ACC112 (cell line): ENCODE results near the gene PHEX.

Experiments
- H2AFZ ChIP-seq: fragments of 200-600 bp; sonication (generic); one replicate; pipeline ENCODE4 v1.6.0; 2017; ENCODE audit warnings: antibody characterized with exemption, low read length; ENCODE audit not compliant: unreplicated experiment
- H3K27ac ChIP-seq: fragments of 200-600 bp; sonication (generic); 2 replicates; pipeline ENCODE4 v1.5.1; 2014; ENCODE audit warnings: low read depth, mild to moderate bottlenecking, antibody characterized with exemption, low read length, moderate library complexity
- H3K27me3 ChIP-seq: fragments of 200-600 bp; sonication (generic); 2 replicates; pipeline ENCODE4 v1.6.1; 2014; ENCODE audit warnings: mild to moderate bottlenecking, antibody characterized with exemption, low read length, moderate library complexity, mixed read lengths; ENCODE audit not compliant: insufficient read depth
- H3K36me3 ChIP-seq: fragments of 200-600 bp; sonication (generic); 2 replicates; pipeline ENCODE4 v1.6.1; 2016; ENCODE audit warnings: mild to moderate bottlenecking, antibody characterized with exemption, low read length, moderate library complexity, mixed read lengths; ENCODE audit not compliant: insufficient read depth
- H3K4me1 ChIP-seq: fragments of 200-600 bp; sonication (generic); one replicate; pipeline ENCODE4 v1.6.1; 2016; ENCODE audit warnings: low read length, mixed read lengths; ENCODE audit not compliant: insufficient read depth, unreplicated experiment, control insufficient read depth
- H3K4me3 ChIP-seq: fragments of 200-600 bp; sonication (generic); 2 replicates; pipeline ENCODE4 v1.5.1; 2014; ENCODE audit warnings: mild to moderate bottlenecking, low read depth, low read length
- H3K79me2 ChIP-seq: fragments of 200-600 bp; sonication (generic); one replicate; pipeline ENCODE4 v1.6.0; 2016; ENCODE audit warnings: low read length; ENCODE audit not compliant: control insufficient read depth, unreplicated experiment, insufficient read depth

Gene PHEX

DNA sequence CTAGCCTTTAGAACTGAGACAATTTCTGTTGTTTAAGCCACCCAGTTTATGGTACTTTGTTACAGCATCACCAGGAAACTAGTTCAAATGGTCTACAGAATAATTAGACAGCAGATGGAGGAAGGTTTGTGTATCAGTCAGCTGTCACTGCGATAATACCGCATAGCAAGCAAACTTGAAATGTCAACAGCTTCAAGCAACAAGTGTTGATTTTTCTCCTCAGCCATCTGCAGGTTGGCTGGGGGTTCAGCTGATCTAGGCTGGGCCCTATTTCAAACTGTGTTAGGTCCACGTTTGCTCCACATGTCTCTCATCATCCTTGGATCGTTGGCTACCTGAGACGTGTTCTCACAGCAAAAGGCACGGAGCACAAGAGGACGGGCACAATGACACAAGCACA, 19.2 kb upstream of the PHEX start:
- Histone ChIP-seq H3K36me3 (no peaks in the 10 kb centered on the region), H3K4me3 (no peak overlapping the region), H3K27ac (no peak overlapping the region), H2AFZ (no peak overlapping the region), H3K4me1 (no peaks in the 10 kb centered on the region), H3K27me3 (no peaks in the 10 kb centered on the region), H3K79me2 (no peaks in the 10 kb centered on the region)

DNA sequence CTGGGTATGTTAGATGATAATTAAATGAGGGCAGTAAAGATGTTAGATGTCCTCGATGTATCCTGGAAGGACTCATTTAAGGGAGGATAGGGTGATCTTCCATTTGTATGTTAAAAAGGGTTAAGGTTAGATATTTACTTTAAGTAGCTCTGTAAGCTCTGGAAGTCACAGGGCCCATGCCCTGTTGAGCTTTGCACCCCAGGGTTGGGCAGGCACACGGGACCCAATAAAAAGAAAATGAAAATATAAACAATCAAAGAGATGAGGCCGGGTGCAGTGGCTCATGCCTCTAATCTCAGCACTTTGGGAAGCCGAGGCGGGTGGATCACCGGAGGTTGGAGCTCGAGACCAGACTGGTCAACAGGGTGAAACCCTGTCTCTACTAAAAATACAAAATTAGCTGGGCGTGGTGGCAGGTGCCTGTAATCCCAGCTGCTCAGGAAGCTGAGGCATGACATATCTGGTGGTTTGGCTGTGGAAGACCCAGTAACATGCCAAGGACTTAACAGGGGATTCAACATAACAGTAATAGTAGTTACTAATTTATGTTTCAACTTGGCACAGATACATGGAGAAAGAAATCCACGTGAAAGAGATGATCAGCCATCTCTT, 16.9 kb upstream of the PHEX start:
- Histone ChIP-seq H2AFZ (no peak overlapping the region), H3K4me3 (no peak overlapping the region), H3K27me3 (no peaks in the 10 kb centered on the region), H3K4me1 (no peaks in the 10 kb centered on the region), H3K27ac (no peak overlapping the region), H3K79me2 (no peaks in the 10 kb centered on the region), H3K36me3 (no peaks in the 10 kb centered on the region)

DNA sequence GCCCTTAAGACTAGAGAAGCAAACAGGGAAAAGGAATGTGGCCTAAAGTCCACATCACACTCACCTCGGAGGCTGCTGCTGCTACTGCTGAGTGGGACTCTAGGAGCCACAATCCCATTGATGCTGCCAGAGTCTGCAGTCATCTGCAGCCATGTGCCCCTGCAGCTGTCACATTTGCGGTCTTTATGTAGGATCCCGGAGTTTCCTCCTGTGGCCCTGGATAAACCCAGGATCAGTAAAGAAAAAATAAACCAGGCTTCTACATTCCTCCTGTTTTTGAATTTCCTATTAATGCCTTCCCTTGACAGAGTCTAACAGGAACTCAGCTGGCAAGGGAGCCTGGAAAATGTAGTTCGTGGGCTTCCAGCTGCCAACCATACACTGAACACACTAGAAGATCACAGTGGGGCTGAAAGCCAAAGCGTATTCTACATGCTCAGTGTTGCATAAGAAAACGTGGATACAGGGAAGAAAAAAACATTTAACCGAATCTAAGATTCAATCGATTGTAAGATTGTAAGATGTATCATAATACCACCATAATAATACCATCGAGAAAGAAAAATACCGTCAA, 10.3 kb upstream of the PHEX start:
- Histone ChIP-seq H2AFZ (no peak overlapping the region), H3K4me1 (no peaks in the 10 kb centered on the region), H3K27me3 (no peaks in the 10 kb centered on the region), H3K27ac (no peak overlapping the region), H3K36me3 (no peaks in the 10 kb centered on the region), H3K79me2 (no peaks in the 10 kb centered on the region), H3K4me3 (no peak overlapping the region)

DNA sequence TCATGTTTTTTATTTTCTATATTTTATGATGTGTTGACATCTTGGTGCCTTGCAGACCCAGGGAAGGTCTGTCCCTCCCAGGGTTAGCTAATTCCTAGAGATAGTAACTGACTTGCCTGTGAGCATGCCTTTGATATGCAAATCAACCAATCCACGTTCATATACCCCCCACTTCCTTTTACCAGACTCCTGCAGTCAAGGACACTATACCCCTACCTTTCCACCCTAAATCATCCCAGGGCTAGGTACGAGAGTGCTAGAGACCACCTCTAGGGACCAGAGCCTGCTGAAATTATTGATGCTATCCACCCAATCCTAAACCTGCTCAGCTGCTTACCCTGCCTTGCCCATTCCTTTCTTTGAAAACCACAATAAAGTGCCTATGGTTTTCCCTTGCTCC, 7.5 kb upstream of the PHEX start:
- Histone ChIP-seq H3K36me3 (no peaks in the 10 kb centered on the region), H2AFZ (no peak overlapping the region), H3K27ac (no peak overlapping the region), H3K4me1 (no peaks in the 10 kb centered on the region), H3K4me3 (no peak overlapping the region), H3K79me2 (no peaks in the 10 kb centered on the region), H3K27me3 (no peaks in the 10 kb centered on the region)

DNA sequence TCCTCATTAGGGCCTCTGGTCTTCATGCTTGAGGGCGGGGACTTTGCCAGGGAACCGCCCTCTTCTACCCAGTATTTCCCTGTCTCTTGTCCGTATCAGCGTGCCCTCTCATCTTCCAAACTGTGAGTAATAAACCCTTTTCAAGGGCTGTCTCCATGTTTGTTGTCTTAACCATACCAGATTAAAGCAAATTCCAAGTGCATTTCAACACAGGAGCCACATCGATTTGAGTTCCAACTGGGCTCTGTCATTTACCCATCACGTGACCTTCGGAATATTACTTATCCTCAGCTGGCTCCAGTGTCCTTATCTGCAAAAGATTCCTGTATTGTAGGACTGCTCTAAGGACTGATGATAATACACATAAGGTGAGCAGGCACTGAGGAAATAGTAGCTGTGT, 6.4 kb upstream of the PHEX start:
- H3K36me3 ChIP-seq, result no peaks in the 10 kb centered on the region
- H3K4me1 ChIP-seq, result no peaks in the 10 kb centered on the region
- H2AFZ ChIP-seq, result no peak overlapping the region
- H3K27ac ChIP-seq, result no peak overlapping the region
- no peak overlapping the region for H3K4me3 ChIP-seq
- no peaks in the 10 kb centered on the region for H3K79me2 ChIP-seq
- H3K27me3 ChIP-seq, result no peaks in the 10 kb centered on the region

DNA sequence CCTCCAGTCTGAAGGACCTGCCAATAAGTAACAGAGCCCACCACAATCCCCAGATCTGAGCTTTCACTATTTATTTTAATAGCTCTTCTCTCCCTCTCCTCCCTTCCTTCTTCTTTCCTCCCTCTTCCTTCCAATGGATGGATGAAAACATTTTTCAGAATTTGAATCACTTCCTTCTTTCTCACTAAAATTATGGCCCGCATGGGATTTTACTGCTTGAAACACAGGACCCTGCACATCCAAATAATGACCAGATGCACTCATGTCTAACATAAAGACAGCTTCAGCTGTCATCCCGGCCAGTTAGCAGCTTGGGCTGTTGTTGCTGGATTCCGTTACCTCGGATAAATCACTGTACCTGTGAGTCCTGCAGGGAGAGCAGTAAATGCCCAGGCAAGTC, 5.4 kb upstream of the PHEX start:
- Histone ChIP-seq H2AFZ (no peak overlapping the region), H3K36me3 (no peaks in the 10 kb centered on the region), H3K79me2 (no peaks in the 10 kb centered on the region), H3K27me3 (no peaks in the 10 kb centered on the region), H3K4me3 (no peak overlapping the region), H3K4me1 (no peaks in the 10 kb centered on the region), H3K27ac (no peak overlapping the region)

DNA sequence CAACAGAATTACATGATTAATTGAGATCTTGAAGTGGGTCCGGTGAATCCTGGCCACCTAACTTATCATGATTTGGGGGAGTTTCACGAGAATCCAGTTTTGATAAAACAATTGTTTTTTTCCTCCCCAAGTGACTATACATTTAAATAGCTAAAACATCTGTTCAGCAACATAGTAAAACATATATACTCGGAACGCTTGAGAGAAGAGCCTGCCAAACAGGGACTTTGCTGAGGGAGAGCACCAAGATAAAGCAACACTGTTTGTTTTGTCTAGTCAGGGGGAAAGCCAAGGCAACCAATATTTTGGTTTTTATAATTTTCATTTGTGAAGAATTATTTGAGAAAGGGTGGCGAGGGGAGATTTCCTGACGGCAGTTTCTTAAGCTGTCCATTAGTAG, 381 bp downstream of the PHEX start:
- Histone ChIP-seq H3K4me1 (no peaks in the 10 kb centered on the region), H3K27me3 (no peaks in the 10 kb centered on the region), H3K79me2 (no peaks in the 10 kb centered on the region), H3K4me3 (no peak overlapping the region), H3K27ac (no peak overlapping the region), H2AFZ (no peak overlapping the region), H3K36me3 (no peaks in the 10 kb centered on the region)

DNA sequence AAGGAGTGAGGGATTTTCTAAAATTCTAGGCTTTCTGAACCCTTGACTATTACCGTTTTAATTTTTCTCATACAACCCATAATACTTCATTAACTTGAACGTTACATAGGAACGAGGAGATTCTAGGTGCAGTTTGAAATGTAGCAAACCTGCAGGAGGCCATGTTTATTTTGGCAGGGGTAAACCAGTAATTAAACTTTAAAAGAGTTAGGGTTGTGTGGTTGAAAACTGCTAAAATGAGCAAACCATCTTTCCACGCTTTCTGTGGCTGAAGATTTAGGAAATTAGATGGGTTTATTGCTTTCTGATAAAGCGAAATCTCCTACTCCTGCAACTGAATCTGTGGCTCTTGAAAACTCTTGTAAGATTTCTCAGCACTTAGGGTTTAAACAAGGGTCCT, 1.7 kb downstream of the PHEX start:
- H2AFZ ChIP-seq, result no peak overlapping the region
- no peaks in the 10 kb centered on the region for H3K4me1 ChIP-seq
- no peaks in the 10 kb centered on the region for H3K27me3 ChIP-seq
- H3K27ac ChIP-seq, result no peak overlapping the region
- H3K79me2 ChIP-seq, result no peaks in the 10 kb centered on the region
- H3K36me3 ChIP-seq, result no peaks in the 10 kb centered on the region
- no peak overlapping the region for H3K4me3 ChIP-seq

DNA sequence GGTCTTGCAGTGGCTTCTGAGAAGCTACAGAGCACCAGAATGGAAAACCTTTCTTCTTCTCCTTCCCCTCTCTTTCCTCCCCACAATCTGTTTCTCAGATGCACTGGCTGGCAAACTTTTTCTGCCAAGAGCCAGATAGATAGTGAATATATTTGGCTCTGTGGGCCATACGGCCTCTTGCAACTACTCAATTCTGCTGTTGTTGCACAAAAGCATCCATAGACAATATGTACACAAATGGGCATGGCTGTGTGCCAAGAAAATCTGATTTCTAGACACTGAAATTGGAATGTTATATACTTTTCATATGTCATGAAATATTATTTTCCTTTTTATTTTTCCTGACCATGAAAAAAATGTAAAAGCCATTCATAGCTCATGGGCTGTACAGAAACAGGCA, 3.1 kb downstream of the PHEX start:
- no peak overlapping the region for H3K4me3 ChIP-seq
- H3K27me3 ChIP-seq, result no peaks in the 10 kb centered on the region
- no peaks in the 10 kb centered on the region for H3K4me1 ChIP-seq
- H3K79me2 ChIP-seq, result no peaks in the 10 kb centered on the region
- no peak overlapping the region for H2AFZ ChIP-seq
- H3K27ac ChIP-seq, result no peak overlapping the region
- no peaks in the 10 kb centered on the region for H3K36me3 ChIP-seq

DNA sequence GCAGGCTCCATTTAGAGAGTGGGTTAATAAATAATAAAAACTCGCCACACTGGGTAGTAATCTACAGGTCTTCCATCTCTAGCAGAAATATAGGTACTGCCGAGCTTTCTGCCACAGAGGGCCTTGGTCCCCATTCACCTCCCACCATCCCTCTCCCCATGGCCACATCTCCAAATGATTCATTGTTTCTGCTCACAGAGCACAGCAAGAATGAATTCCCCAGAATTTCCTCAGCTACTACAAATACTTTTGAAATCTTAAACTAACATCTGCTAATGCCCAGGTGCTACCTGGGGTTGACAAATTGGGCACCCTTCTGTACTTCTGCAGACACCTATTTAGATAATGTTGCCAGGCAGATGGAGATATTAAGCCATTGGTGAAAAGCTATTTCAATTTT, 5.1 kb downstream of the PHEX start:
- no peaks in the 10 kb centered on the region for H3K79me2 ChIP-seq
- no peak overlapping the region for H3K27ac ChIP-seq
- no peaks in the 10 kb centered on the region for H3K27me3 ChIP-seq
- no peaks in the 10 kb centered on the region for H3K4me1 ChIP-seq
- no peak overlapping the region for H3K4me3 ChIP-seq
- H2AFZ ChIP-seq, result no peak overlapping the region
- H3K36me3 ChIP-seq, result no peaks in the 10 kb centered on the region

DNA sequence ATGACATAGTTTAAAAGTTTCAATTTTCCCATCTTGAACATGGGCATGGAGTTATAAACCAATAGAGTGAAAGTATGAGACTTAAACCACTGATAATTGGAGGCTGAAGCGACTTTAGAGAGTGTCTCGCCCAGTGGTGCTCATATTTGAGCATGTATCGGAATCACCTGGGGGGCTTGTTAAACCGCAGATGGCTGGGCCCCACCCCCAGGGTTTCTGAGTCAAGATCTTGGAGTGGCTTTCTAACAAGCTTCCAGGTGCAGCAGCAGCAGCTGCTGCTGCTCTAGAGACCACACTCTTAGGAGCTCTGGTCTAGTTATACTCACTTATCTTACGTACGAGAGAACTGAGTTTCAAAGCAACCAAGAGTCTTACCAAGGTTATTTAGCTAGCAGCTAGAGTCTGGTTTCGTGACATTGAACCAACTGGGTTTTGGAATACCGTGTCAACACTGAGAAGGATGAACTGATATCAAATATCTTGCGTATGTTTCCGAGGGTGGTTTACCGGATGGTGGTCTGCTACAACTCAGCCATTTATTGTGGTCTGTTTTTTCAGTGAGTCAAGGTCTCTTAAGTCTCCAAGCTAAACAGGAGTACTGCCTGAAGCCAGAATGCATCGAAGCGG, 5.9 kb downstream of the PHEX start:
- no peak overlapping the region for H3K4me3 ChIP-seq
- no peaks in the 10 kb centered on the region for H3K36me3 ChIP-seq
- H3K27ac ChIP-seq, result no peak overlapping the region
- no peaks in the 10 kb centered on the region for H3K79me2 ChIP-seq
- no peaks in the 10 kb centered on the region for H3K27me3 ChIP-seq
- H3K4me1 ChIP-seq, result no peaks in the 10 kb centered on the region
- no peak overlapping the region for H2AFZ ChIP-seq
